IMR-90 (cell line): ENCODE measurements around the gene LRRC2. TPM values are rescaled to one million over a fixed set of nuclear protein-coding genes. Genes with fewer than 3 reads are reported as not detected.

Experiments used
- ATAC-seq: fragments of 200-7000 bp; cut with Tn5 transposase; 2 replicates; pipeline ENCODE4 v1.9.1; 2020; ENCODE audit warnings: low read depth, mild to moderate bottlenecking, moderate library complexity
- BruUV-seq: library from RNA; stranded (reverse); fragments of 400-500 nt; replicated peaks from 2 replicates; lab custom pipeline; 2021; lab: Mats Ljungman, UMichigan
- CTCF ChIA-PET: fragments of 300-600 bp; formaldehyde crosslinking; extraction: SDS; loops from one replicate; lab custom pipeline; 2021; ENCODE audit warnings: antibody characterized with exemption; lab: Yijun Ruan, JAX
- POLR2A ChIA-PET: fragments of 300-600 bp; sonication (Branson Sonifier 250); formaldehyde crosslinking; loops from one replicate; lab custom pipeline; 2022; ENCODE audit warnings: antibody characterized with exemption; ENCODE audit not compliant: unreplicated experiment; lab: Charles Lee
- DNase-seq: peaks from one replicate; pipeline ENCODE4 v3.0.0; 2013
- H2AFZ ChIP-seq: replicated peaks from 2 replicates; pipeline ENCODE3; 2013; ENCODE audit warnings: low read length, mild to moderate bottlenecking; ENCODE audit not compliant: poor library complexity
- H2AK5ac ChIP-seq: 2 replicates; pipeline ENCODE4 v1.6.1; 2013; ENCODE audit warnings: low read depth, low read length, inconsistent platforms
- H2AK9ac ChIP-seq: replicated peaks from 2 replicates; pipeline ENCODE3; 2013; ENCODE audit warnings: mild to moderate bottlenecking, low read depth, low read length, moderate library complexity; ENCODE audit not compliant: poor library complexity
- H2BK120ac ChIP-seq: 2 replicates; pipeline ENCODE4 v1.6.1; 2013; ENCODE audit warnings: low read depth, low read length, inconsistent platforms
- H2BK15ac ChIP-seq: 3 replicates; pipeline ENCODE4 v1.6.1; 2013; ENCODE audit warnings: low read depth, low read length, inconsistent platforms
- H2BK20ac ChIP-seq: 2 replicates; pipeline ENCODE4 v1.6.1; 2013; ENCODE audit warnings: low read depth, mild to moderate bottlenecking, inconsistent platforms, low read length, moderate library complexity
- H2BK5ac ChIP-seq: 2 replicates; pipeline ENCODE4 v1.6.1; 2013; ENCODE audit warnings: mild to moderate bottlenecking, low read depth, low read length, inconsistent platforms; ENCODE audit not compliant: poor library complexity, severe bottlenecking
- H3K14ac ChIP-seq: replicated peaks from 2 replicates; pipeline ENCODE4 v1.6.1; 2013; ENCODE audit warnings: low read depth, low read length, inconsistent platforms
- H3K18ac ChIP-seq: 2 replicates; pipeline ENCODE4 v1.6.1; 2013; ENCODE audit warnings: low read depth, low read length, control low read depth
- H3K23ac ChIP-seq: 2 replicates; pipeline ENCODE4 v1.6.1; 2013; ENCODE audit warnings: low read depth, low read length, inconsistent platforms
- H3K27ac ChIP-seq: 2 replicates; pipeline ENCODE4 v1.5.1; 2013; ENCODE audit warnings: mild to moderate bottlenecking, control low read depth, low read length; ENCODE audit not compliant: insufficient read depth
- H3K27me3 ChIP-seq: 2 replicates; pipeline ENCODE4 v1.6.1; 2013; ENCODE audit warnings: low read length; ENCODE audit not compliant: control insufficient read depth, insufficient read depth
- H3K36me3 ChIP-seq: 2 replicates; pipeline ENCODE4 v1.6.1; 2013; ENCODE audit warnings: low read length, mixed read lengths; ENCODE audit not compliant: control insufficient read depth, insufficient read depth
- H3K4ac ChIP-seq: 2 replicates; pipeline ENCODE4 v1.6.1; 2013; ENCODE audit warnings: low read depth, low read length, inconsistent platforms
- H3K4me1 ChIP-seq: 2 replicates; pipeline ENCODE4 v1.6.1; 2013; ENCODE audit warnings: low read length, mixed read lengths; ENCODE audit not compliant: control insufficient read depth, insufficient read depth
- H3K4me2 ChIP-seq: 2 replicates; pipeline ENCODE4 v1.6.1; 2013; ENCODE audit warnings: low read depth, mild to moderate bottlenecking, control low read depth, low read length, moderate library complexity
- H3K4me3 ChIP-seq: 2 replicates; pipeline ENCODE4 v1.5.1; 2013; ENCODE audit warnings: low read depth, mild to moderate bottlenecking, control low read depth, low read length, moderate library complexity; ENCODE audit not compliant: insufficient read depth
- H3K56ac ChIP-seq: 2 replicates; pipeline ENCODE4 v1.6.1; 2013; ENCODE audit warnings: low read length, inconsistent platforms; ENCODE audit not compliant: insufficient read depth; ENCODE audit errors: extremely low read depth
- H3K79me1 ChIP-seq, 2 experiments: 2 replicates each; pipeline ENCODE4 v1.6.1; 2013; ENCODE audit warnings: low read length in 2 of 2, inconsistent platforms in 1 of 2, low read depth in 1 of 2
- H3K9ac ChIP-seq: 2 replicates; pipeline ENCODE4 v1.6.1; 2013; ENCODE audit warnings: low read depth, low read length, control low read depth
- H3K9me1 ChIP-seq: 2 replicates; pipeline ENCODE4 v1.6.1; 2013; ENCODE audit warnings: low read length, inconsistent platforms; ENCODE audit not compliant: insufficient read depth
- H3K9me3 ChIP-seq: 2 replicates; pipeline ENCODE4 v1.6.1; 2013; ENCODE audit warnings: low read length; ENCODE audit not compliant: control insufficient read depth, insufficient read depth
- H4K20me1 ChIP-seq: 2 replicates; pipeline ENCODE4 v1.6.1; 2013; ENCODE audit warnings: low read length, inconsistent platforms; ENCODE audit not compliant: insufficient read depth
- H4K5ac ChIP-seq: 2 replicates; pipeline ENCODE4 v1.6.1; 2013; ENCODE audit warnings: mild to moderate bottlenecking, low read depth, low read length, control low read depth
- H4K8ac ChIP-seq, 2 experiments: 2 replicates each; pipeline ENCODE4 v1.6.1; 2013; ENCODE audit warnings: low read depth in 2 of 2, low read length in 2 of 2, control low read depth in 1 of 2, inconsistent platforms in 1 of 2
- H4K91ac ChIP-seq: 2 replicates; pipeline ENCODE4 v1.6.1; 2013; ENCODE audit warnings: low read depth, low read length, inconsistent platforms; ENCODE audit not compliant: insufficient read depth
- BHLHE40 ChIP-seq: fragments of 150-350 bp; IDR thresholded peaks from 2 replicates; pipeline ENCODE4 v1.6.1; 2016; ENCODE audit warnings: mild to moderate bottlenecking, low read depth, low read length
- CHD1 ChIP-seq: IDR thresholded peaks from 2 replicates; pipeline ENCODE4 v1.6.1; 2012; ENCODE audit warnings: low read depth, low read length, improper control_type of control experiment
- FOS ChIP-seq: fragments of 150-350 bp; IDR thresholded peaks from 2 replicates; pipeline ENCODE4 v1.6.1; 2016; ENCODE audit warnings: low read depth, low read length
- MAFK ChIP-seq: IDR thresholded peaks from 2 replicates; pipeline ENCODE4 v1.6.1; 2012; ENCODE audit warnings: low read depth, low read length, improper control_type of control experiment
- MAZ ChIP-seq: IDR thresholded peaks from 2 replicates; pipeline ENCODE4 v1.6.1; 2012; ENCODE audit warnings: low read depth, mild to moderate bottlenecking, low read length, improper control_type of control experiment, moderate library complexity, borderline replicate concordance
- MXI1 ChIP-seq: IDR thresholded peaks from 2 replicates; pipeline ENCODE4 v1.6.1; 2012; ENCODE audit warnings: low read depth, mild to moderate bottlenecking, low read length, moderate library complexity, borderline replicate concordance
- POLR2A ChIP-seq: IDR thresholded peaks from 2 replicates; pipeline ENCODE4 v1.6.1; 2012; ENCODE audit warnings: mild to moderate bottlenecking, low read depth, low read length
- RAD21 ChIP-seq: IDR thresholded peaks from 2 replicates; pipeline ENCODE4 v1.6.1; 2012; ENCODE audit warnings: low read length, improper control_type of control experiment
- RCOR1 ChIP-seq: IDR thresholded peaks from 2 replicates; pipeline ENCODE4 v1.6.1; 2012; ENCODE audit warnings: mild to moderate bottlenecking, low read length, improper control_type of control experiment; ENCODE audit not compliant: insufficient replicate concordance
- WGBS, 2 experiments: methylation state at CpG; one replicate each; pipeline versions ENCODE4 v1.1.5 to v1.1.7; 2013; ENCODE audit warnings: missing lambda C conversion rate in 2 of 2; ENCODE audit not compliant: insufficient read length in 1 of 2; ENCODE audit errors: extremely low coverage in 2 of 2; 5-methylcytosine and 5-hydroxymethylcytosine counted together
- dilution Hi-C: fragments of 300-500 bp; cut with HindIII; formaldehyde crosslinking; loops from one replicate; pipeline ENCODE4 v1.14.3; 2018; ENCODE audit warnings: low sequenced_read_pairs; ENCODE audit not compliant: unreplicated experiment
- in situ Hi-C: fragments of 300-500 bp; cut with MboI; formaldehyde crosslinking; loops from 3 replicates; pipeline ENCODE4 v1.14.3; 2019; ENCODE audit warnings: low sequenced_read_pairs, inconsistent platforms, mixed read lengths
- intact Hi-C: fragments of 100-400 bp; cut with micrococcal nuclease; formaldehyde crosslinking; loops from 2 replicates; pipeline ENCODE4 v1.10.0; 2022
- polyA plus RNA-seq, 3 experiments: library from polyadenylated mRNA; depleted of rRNA; stranded (reverse); fragments of >200 nt; gene quantifications; 2 replicates each; pipeline ENCODE4 v1.2.3, GENCODE V29; 2012; ENCODE audit warnings: low replicate concordance in 1 of 3
- total RNA-seq: library from RNA; depleted of rRNA; stranded (reverse); fragments of >200 nt; gene quantifications from 2 replicates; pipeline ENCODE4 v1.2.3, GENCODE V29; 2012
- TF ChIP-seq, protein P1 (sequence below): fragments of 150-350 bp; IDR thresholded peaks from 2 replicates; pipeline ENCODE4 v1.6.1; 2017; ENCODE audit warnings: mild to moderate bottlenecking, antibody characterized with exemption, low read length, low read depth

The LRRC2 gene
- total and polyA plus RNA-seq, 2 of the 4 experiments (the other 2 are of a cell fraction): 2.9 to 4.1 TPM

- H3K4me2 ChIP-seq: no peak overlapping the region
- POLR2A ChIA-PET: no interaction called here
- ATAC-seq (no peak; the same call in none of the 2 replicates), DNase-seq (no peak)
- peak overlapping the region; percentile 92; the same call in 1 of the 2 replicates for H3K18ac ChIP-seq
- H4K20me1 ChIP-seq: no peaks in the 10 kb centered on the region
- TF ChIP-seq RAD21 (no peak), RCOR1 (no peak), BHLHE40 (no peak), POLR2A (no peak), FOS (no peak), CHD1 (no peak), MAZ (no peak), MAFK (no peak), MXI1 (no peak)
- TF ChIP-seq, protein P1, sequence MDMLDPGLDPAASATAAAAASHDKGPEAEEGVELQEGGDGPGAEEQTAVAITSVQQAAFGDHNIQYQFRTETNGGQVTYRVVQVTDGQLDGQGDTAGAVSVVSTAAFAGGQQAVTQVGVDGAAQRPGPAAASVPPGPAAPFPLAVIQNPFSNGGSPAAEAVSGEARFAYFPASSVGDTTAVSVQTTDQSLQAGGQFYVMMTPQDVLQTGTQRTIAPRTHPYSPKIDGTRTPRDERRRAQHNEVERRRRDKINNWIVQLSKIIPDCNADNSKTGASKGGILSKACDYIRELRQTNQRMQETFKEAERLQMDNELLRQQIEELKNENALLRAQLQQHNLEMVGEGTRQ: no peak
- no peak overlapping the region for H3K4me3 ChIP-seq
- no peak overlapping the region for H2AK9ac ChIP-seq
- 83% methylated on average over 1 of the region's 4 CpGs; no CpG with 5 or more reads in 1 of the 2 experiments for WGBS, 2 experiments
- H3K9ac ChIP-seq: no peak overlapping the region
- H3K4ac ChIP-seq: peak overlapping the region; percentile 98
- no peaks in the 10 kb centered on the region for H3K27me3 ChIP-seq
- BruUV-seq: no TSS peak
- H4K8ac ChIP-seq: peak overlapping the region; percentile 60 to 86; a peak in 3 of 4 replicates
- peak overlapping the region; percentile 89 for H4K91ac ChIP-seq
- intact Hi-C loops (no loop called here), in situ Hi-C loops (no loop called here), dilution Hi-C loops (no loop called here)
- 0 out of 2 replicates have a peak, but pooled peaks cover 2% of the 10 kb centered on the region for H3K36me3 ChIP-seq
- peak overlapping the region; percentile 79; the same call in 1 of the 2 replicates for H3K56ac ChIP-seq
- H3K9me1 ChIP-seq: peaks cover 12% of the 10 kb centered on the region
- no peaks in the 10 kb centered on the region for H3K9me3 ChIP-seq
- peak overlapping the region; percentile 91 for H2BK15ac ChIP-seq
- peak overlapping the region; percentile 97 for H2BK20ac ChIP-seq
- peak overlapping the region; percentile 96; the same call in 1 of the 2 replicates for H4K5ac ChIP-seq
- peak overlapping the region; percentile 97 for H2BK120ac ChIP-seq
- H3K23ac ChIP-seq: peak overlapping the region; percentile 84
- H3K79me1 ChIP-seq: no peaks in the 10 kb centered on the region
- H3K14ac ChIP-seq: peak overlapping the region; percentile 82
- peak overlapping the region; percentile 93 for H2AK5ac ChIP-seq
- H3K27ac ChIP-seq: peak overlapping the region; percentile 59
- H2BK5ac ChIP-seq: peak overlapping the region; percentile 97
- H2AFZ ChIP-seq: peak overlapping the region; percentile 6
- CTCF ChIA-PET: interaction anchor here (0.9 to 1.5 kb wide), 2 partner anchors 19 to 27 kb away, joined by 3 read pairs; no protein-coding TSS in a partner anchor
- H3K4me1 ChIP-seq: peaks cover 7% of the 10 kb centered on the region
Observed at GRCh38 chr3:46516521-46516920, 49.6 kb downstream of the LRRC2 start.
